Endothelial cell of hepatic sinusoid (primary cell): ENCODE measurements around the gene CECR2.

Experiments used
- in situ Hi-C: cut with HindIII; loops from 2 replicates; pipeline ENCODE4 v1.10.0; 2017; ENCODE audit warnings: low sequenced_read_pairs

Gene CECR2

GRCh38 chr22:17443405-17444203, 74.3 kb downstream of the CECR2 start:
- in situ Hi-C loops, result no loop called here

DNA sequence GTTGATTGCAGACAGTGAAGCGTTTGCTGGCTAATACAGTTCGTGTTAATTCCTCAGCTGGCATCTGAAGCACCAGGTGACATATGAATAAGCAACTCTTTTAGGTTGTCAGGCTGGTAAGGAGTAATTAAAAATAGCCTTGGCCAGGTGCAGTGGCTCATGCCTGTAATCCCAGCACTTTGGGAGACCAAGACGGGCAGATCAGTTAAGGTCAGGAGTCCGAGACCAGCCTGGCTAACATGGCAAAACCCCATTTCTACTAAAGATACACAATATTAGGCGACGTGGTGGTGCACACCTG, 74.9 kb downstream of the CECR2 start:
- in situ Hi-C loops, result no loop called here

DNA sequence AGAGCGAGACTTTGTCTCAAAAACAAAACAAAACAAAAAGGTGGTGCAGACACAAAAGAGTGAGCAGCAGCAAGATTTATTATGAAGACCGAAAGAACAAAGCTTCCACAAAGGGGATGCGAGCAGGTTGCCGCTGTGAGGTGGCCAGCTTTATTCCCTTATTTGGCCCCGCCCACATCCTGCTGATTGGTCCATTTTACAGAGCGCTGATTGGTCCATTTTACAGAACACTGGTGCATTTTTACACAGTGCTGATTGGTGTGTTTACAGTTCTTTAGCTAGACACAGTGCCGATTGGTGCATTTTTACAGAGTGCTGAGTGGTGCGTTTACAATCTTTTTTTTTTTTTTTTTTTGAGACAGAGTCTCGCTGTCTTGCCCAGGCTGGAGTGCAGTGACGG, 77.4 kb downstream of the CECR2 start:
- in situ Hi-C loops, result no loop called here

GRCh38 chr22:17451316-17451715, 82.1 kb downstream of the CECR2 start:
- in situ Hi-C loops, result no loop called here

DNA sequence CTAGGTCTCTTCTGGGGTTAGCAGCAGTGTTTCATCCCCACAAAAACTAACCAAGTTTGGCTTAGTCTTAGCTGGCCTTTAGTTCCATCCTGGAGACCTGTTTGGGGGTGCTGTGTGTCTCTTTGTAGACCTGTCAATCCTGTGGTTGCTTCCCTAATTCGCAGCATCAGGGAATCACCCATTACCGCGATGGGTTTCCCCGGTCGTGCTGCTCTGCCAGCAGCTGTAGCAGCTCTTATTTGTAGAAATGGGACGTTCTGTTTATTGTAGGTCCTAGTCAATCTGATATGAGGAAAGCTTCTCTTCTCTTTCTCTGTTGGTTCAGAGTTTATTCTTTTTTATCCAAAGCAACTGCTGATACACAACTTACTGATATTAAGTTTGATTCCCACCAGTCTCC, 91.6 kb downstream of the CECR2 start:
- in situ Hi-C loops, result no loop called here

DNA sequence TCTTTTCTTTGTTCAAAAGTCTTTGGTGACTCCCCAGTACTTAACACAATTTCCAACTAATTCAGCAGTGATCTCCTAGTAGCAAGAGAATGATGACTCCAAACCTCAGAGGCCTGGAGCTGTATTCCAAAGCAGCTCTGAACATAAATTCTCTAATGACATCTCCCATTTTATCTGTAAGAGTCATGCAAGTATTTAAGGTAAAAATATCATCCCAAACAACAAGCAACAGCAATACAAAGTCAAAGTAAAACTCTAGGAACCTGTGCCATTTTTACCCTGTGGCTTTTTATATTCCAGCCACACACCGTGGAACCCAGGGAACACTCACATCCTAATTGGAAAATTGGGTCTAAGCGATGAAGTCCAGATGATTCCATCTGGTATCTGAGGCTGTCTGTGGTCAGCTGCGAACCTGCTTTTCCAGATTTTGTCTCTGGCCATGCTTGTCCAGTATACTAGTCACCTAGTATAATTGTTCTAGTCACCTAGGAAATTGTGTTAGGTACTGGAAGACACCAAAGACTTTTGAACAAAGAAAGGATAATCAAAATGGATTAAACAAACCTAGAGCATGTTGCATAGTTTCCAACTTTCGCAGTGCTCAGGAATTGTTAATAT, 101.7 kb downstream of the CECR2 start:
- in situ Hi-C loops, result no loop called here

- in situ Hi-C loops, result no loop called here
Observed at GRCh38 chr22:17471886-17472535, 102.8 kb downstream of the CECR2 start.

- in situ Hi-C loops, result no loop called here
Observed at GRCh38 chr22:17472932-17473331, 103.7 kb downstream of the CECR2 start.

- in situ Hi-C loops, result loop anchor here (25.0 kb wide), 1 partner anchor 413 kb away; no protein-coding TSS in a partner anchor
Observed at GRCh38 chr22:17475318-17476230, 106.3 kb downstream of the CECR2 start.

GRCh38 chr22:17476838-17477237, 107.6 kb downstream of the CECR2 start:
- in situ Hi-C loops, result loop anchor here (25.0 kb wide), 1 partner anchor 415 kb away; no protein-coding TSS in a partner anchor

GRCh38 chr22:17477391-17477833, 108.2 kb downstream of the CECR2 start:
- in situ Hi-C loops, result loop anchor here (25.0 kb wide), 1 partner anchor 415 kb away; no protein-coding TSS in a partner anchor

DNA sequence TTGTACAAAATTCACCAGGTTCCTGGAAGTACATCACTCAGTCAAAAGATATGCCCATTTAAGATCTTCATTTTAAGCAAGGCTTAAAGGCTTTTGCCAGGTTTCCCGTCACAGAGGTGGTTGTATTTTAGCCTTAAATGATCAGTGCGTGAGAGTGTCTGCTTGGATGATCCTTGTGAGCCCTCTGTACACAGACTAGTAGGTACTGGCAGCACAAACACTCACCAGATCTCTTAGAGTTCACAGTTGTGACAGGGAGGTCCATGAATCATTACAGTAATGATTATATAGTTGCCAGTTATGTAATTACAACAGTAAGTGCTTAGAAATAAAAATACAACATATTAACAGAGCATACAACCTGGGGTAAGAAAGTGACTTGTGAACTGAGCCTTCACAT, 109.9 kb downstream of the CECR2 start:
- in situ Hi-C loops, result loop anchor here (25.0 kb wide), 1 partner anchor 417 kb away; no protein-coding TSS in a partner anchor

DNA sequence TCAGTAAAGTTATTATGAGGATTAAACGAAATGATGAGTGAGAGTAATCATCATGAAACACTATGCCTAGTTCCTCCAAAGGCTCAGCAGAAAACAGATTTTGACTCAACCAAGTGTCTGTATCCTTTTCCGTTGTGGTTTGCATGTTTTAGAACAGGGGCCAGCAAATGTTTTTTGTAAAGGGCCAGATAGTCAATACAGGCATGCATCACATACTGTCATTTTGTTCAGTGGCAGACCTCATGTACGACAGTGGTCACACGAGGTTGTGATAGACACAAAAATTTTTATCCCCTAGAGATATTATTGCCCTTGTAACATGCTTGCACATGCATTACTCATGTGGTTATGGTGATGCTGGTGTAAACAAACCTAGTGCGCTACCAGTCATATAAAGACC, 112.2 kb downstream of the CECR2 start:
- in situ Hi-C loops, result loop anchor here (25.0 kb wide), 1 partner anchor 419 kb away; no protein-coding TSS in a partner anchor

- in situ Hi-C loops, result loop anchor here (25.0 kb wide), 1 partner anchor 422 kb away; no protein-coding TSS in a partner anchor
Observed at GRCh38 chr22:17483688-17484372, 114.6 kb downstream of the CECR2 start.

GRCh38 chr22:17484608-17485007, 115.3 kb downstream of the CECR2 start:
- in situ Hi-C loops, result loop anchor here (25.0 kb wide), 1 partner anchor 422 kb away; no protein-coding TSS in a partner anchor

DNA sequence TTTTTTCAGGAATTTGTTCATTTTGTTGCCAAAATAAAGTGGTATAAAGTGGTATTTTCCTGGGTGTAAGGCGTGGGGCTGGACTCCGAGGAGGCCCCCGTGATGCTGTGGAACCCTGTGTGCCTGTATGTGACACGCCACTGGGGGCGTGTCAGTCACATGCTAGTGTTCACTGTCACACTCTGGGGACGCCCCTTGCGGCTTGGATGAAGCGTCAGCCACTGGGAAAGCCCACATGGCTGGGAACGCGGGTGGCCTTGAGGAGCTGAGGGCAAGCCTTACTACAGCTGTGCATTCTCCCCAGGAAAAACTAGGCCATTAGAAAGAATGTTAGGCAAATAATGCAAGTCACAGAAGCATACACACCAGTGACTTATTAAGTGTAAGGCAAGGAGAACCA, 117.1 kb downstream of the CECR2 start:
- in situ Hi-C loops, result loop anchor here (25.0 kb wide), 1 partner anchor 424 kb away; no protein-coding TSS in a partner anchor

DNA sequence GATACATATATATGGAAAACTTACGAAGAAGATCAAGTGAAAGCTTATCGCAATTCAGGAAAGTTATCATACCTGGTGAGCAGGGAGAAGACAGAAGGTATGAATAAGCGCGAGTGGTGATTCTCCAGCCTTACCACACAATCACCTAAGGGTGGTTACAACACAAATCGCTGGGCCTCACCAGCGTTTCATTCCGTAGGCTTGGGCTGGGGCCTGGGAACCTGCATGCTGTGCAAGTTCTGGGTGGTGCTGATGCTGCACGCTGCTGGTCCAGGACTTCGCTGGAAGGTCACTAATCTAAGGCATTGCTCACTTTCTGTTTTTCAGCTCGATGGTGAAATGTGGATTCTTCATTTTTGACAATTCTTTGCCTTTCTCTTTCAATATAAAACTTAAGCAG, 117.5 kb downstream of the CECR2 start:
- in situ Hi-C loops, result loop anchor here (25.0 kb wide), 1 partner anchor 424 kb away; no protein-coding TSS in a partner anchor

DNA sequence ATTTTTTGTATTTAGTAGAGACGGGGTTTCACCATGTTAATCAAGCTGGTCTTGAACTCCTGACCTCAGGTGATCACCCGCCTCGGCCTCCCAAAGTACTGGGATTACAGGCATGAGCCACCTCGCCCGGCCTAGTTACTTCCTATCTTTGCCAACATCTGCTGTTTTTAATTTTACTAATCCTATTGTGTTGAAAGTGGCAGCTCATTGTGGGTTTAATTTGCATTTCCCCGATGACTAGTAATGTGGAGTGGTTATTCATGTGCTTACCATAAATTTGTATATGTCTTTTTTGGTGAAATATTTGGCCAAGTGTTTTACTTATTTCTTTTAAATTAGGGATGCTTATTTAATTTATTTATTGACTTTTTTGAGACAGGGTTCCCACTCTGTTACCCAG, 119.8 kb downstream of the CECR2 start:
- in situ Hi-C loops, result loop anchor here (25.0 kb wide), 1 partner anchor 427 kb away; no protein-coding TSS in a partner anchor

GRCh38 chr22:17491090-17491640, 121.9 kb downstream of the CECR2 start:
- in situ Hi-C loops, result loop anchor here (25.0 kb wide), 1 partner anchor 429 kb away; no protein-coding TSS in a partner anchor
